ENCODE data around the gene LONRF2. TPM values are rescaled to one million over a fixed set of nuclear protein-coding genes. Genes with fewer than 3 reads are reported as not detected.

The LONRF2 gene
- total RNA-seq, 4 donors from 2014 or later: 2.3 to 4.8 (median 2.6) TPM

- TF ChIP-seq EP300 (IDR thresholded peaks at IDR 0.05; ENCODE audit: low read depth): no peak
- TF ChIP-seq POLR2AphosphoS5 (IDR thresholded peaks at IDR 0.05): no peak
- no peak for TF ChIP-seq POLR2A (IDR thresholded peaks at IDR 0.05)
- TF ChIP-seq CTCF (IDR thresholded peaks at IDR 0.05): no peak
- Histone ChIP-seq H3K4me1 (no peaks in the 10 kb centered on the region), H3K4me3 (no peak overlapping the region), H3K9me3 (no peaks in the 10 kb centered on the region), H3K36me3 (no peaks in the 10 kb centered on the region), H3K27ac (no peak overlapping the region), H3K27me3 (no peaks in the 10 kb centered on the region)
- intact Hi-C loops (cut with DNase I; ENCODE audit: low total_unique reads) (no loop called here), in situ Hi-C loops (cut with MboI; ENCODE audit: low pct_ligation_motif_present in 1 of 4, low pct_unique_long_range_greater_than_20kb in 1 of 4, low sequenced_read_pairs in 3 of 4) (loop anchor here in 1 of 4 donors (25.0 kb wide), 1 partner anchor 413 kb away; no protein-coding TSS in a partner anchor)
- WGBS, 2 donors (ENCODE audit: low coverage in 1 of 2): 38 to 43% methylated on average over 3 of the region's 3 CpGs
- no peak for DNase-seq
Observed at GRCh38 chr2:100224988-100225710, 97.2 kb downstream of the LONRF2 start.

- Histone ChIP-seq H3K4me1 (no peaks in the 10 kb centered on the region), H3K27me3 (no peaks in the 10 kb centered on the region), H3K27ac (no peak overlapping the region), H3K36me3 (no peaks in the 10 kb centered on the region), H3K4me3 (no peak overlapping the region), H3K9me3 (no peaks in the 10 kb centered on the region)
- WGBS, 2 donors (ENCODE audit: low coverage in 1 of 2): 86 to 97% methylated on average over 4 to 6 of the region's 6 CpGs
- DNase-seq: no peak
- in situ Hi-C loops (cut with MboI; ENCODE audit: low pct_ligation_motif_present in 1 of 4, low pct_unique_long_range_greater_than_20kb in 1 of 4, low sequenced_read_pairs in 3 of 4): no loop called here
- intact Hi-C loops (cut with DNase I; ENCODE audit: low total_unique reads): no loop called here
- TF ChIP-seq POLR2AphosphoS5 (IDR thresholded peaks at IDR 0.05): no peak
- TF ChIP-seq EP300 (IDR thresholded peaks at IDR 0.05; ENCODE audit: low read depth): no peak
Observed at GRCh38 chr2:100223502-100223901, 98.8 kb downstream of the LONRF2 start.

Small RNAs within 50 kb of the gene (small RNA-seq; reads per million reads assigned to genes)
- gene AC012493.2: 0 reads per million in 4 donors

Other genes with a start within 250 kb of the LONRF2 start
- 10 to 100 TPM in 2 of 4 donors, 1 to 10 TPM in 2; 9.0 to 20.2 (median 14.5) TPM for gene AFF3, start 179.9 kb downstream of the LONRF2 start, total RNA-seq
- 1 to 10 TPM; 1.1 to 7.8 (median 4.0) TPM for gene CHST10, start 95.2 kb upstream of the LONRF2 start, total RNA-seq
- not detected for gene NMS, start 148.0 kb upstream of the LONRF2 start, total RNA-seq
- 10 to 100 TPM in 2 of 4 donors, 1 to 10 TPM in 1, not detected in 1; 2.2 to 17.3 (median 15.8) TPM for gene PDCL3, start 240.5 kb upstream of the LONRF2 start, total RNA-seq

Data from transverse colon (tissue), 4 donors.